Measurements from ENCODE around the gene MGRN1. TPM values are rescaled to one million over a fixed set of nuclear protein-coding genes. Genes with fewer than 3 reads are reported as not detected.
A peak's percentile ranks its signal among the peaks of the same experiment; 100 is the strongest.

The MGRN1 gene
- total and polyA plus RNA-seq, 2 of the 13 experiments (the other 11 are each of a cell fraction or from before 2014, with no cell fraction given): 11.9 to 12.6 TPM

- TF ChIP-seq GMEB1 (CRISPR knock-in tag; IDR thresholded peaks at IDR 0.05; ENCODE audit: borderline replicate concordance) (peak; percentile 79), RBM22 (optimal IDR thresholded peaks at IDR 0.05; ENCODE audit: low read length) (peak; percentile 50), KLF9 (CRISPR knock-in tag; IDR thresholded peaks at IDR 0.05; ENCODE audit: low read depth) (no peak), ZBTB10 (CRISPR knock-in tag; IDR thresholded peaks at IDR 0.05; ENCODE audit: borderline replicate concordance) (peak; percentile 38; the same call in 1 of the 2 replicates), ZNF143 (CRISPR knock-in tag; IDR thresholded peaks at IDR 0.05) (peak; percentile 18; the same call in 1 of the 2 replicates), SALL1 (CRISPR knock-in tag; IDR thresholded peaks at IDR 0.05) (peak; percentile 92), CCDC6 (CRISPR knock-in tag; IDR thresholded peaks at IDR 0.05) (peak; percentile 96), RNF2 (conservative IDR thresholded peaks at IDR 0.05; ENCODE audit: low read depth) (peak; percentile 98), ATM (IDR thresholded peaks at IDR 0.05; ENCODE audit: borderline replicate concordance) (no peak), PAXIP1 (CRISPR knock-in tag; conservative IDR thresholded peaks at IDR 0.05) (peak; percentile 96), ZFP90 (CRISPR knock-in tag; IDR thresholded peaks at IDR 0.05; ENCODE audit: borderline replicate concordance) (peak; percentile 87; the same call in 1 of the 2 replicates), ATF7 (IDR thresholded peaks at IDR 0.05) (no peak), ATF7 (CRISPR knock-in tag; IDR thresholded peaks at IDR 0.05) (peak; percentile 86; the same call in 1 of the 2 replicates), HHEX (CRISPR knock-in tag; IDR thresholded peaks at IDR 0.05) (no peak), ZMYM2 (CRISPR knock-in tag; IDR thresholded peaks at IDR 0.05) (peak; percentile 87), ZBTB25 (CRISPR knock-in tag; IDR thresholded peaks at IDR 0.05) (peak; percentile 89), ATAD3A (CRISPR knock-in tag; IDR thresholded peaks at IDR 0.05) (no peak), CENPT (CRISPR knock-in tag; IDR thresholded peaks at IDR 0.05; ENCODE audit: low read depth) (peak; percentile 28; the same call in 1 of the 2 replicates), ZBTB8A (CRISPR knock-in tag; IDR thresholded peaks at IDR 0.05; ENCODE audit: borderline replicate concordance, low read depth) (no peak; the same call in 1 of the 2 replicates), ZNF264 (CRISPR knock-in tag; IDR thresholded peaks at IDR 0.05) (peak; percentile 91), RORA (CRISPR knock-in tag; IDR thresholded peaks at IDR 0.05) (no peak)
Measured at GRCh38 chr16:4663777-4664465, 39.3 kb downstream of the MGRN1 start (continued).

All from HepG2 (cell line).